Measurements from ENCODE around the gene FASTKD3. TPM values are rescaled to one million over a fixed set of nuclear protein-coding genes. Genes with fewer than 3 reads are reported as not detected.

Gene FASTKD3
- total RNA-seq, 2 donors from 2014 or later = 5.7 to 7.6 TPM

DNA sequence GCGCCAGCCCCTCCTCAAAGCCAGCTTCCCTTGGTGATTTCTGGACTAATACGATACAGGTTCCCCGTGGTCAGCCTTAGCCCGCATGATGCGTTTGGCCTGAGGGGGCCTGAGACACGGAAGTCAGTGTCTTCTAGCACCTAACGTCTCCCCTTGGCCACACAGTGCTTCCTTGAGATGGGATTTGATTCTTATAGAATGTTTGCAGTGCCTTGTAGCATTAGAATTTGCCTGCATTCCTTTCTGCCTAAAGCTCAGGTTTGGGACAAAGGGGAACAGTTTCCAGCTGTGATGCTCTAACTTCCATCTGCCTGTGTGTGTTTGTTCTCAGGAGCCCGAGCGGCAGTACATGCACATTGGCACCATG lies 52.3 kb downstream of the FASTKD3 start:
- intact Hi-C loops (cut with DNase I) = loop anchor here in 1 of 2 donors (10.0 kb wide), 1 partner anchor 422 kb away; the partner anchor contains the start of gene ADCY2
- DNase-seq (ENCODE audit: low spot score) = no peak

- peak; percentile 94 for DNase-seq (ENCODE audit: low spot score)
- intact Hi-C loops (cut with DNase I) = loop anchor here in 1 of 2 donors (10.0 kb wide), 1 partner anchor 421 kb away; the partner anchor contains the start of gene ADCY2
These were observed 52.8 kb downstream of the FASTKD3 start for GRCh38 chr5:7815892-7816534.

- intact Hi-C loops (cut with DNase I) = loop anchor here in 1 of 2 donors (10.0 kb wide), 1 partner anchor 420 kb away; the partner anchor contains the start of gene ADCY2
These were observed 54.0 kb downstream of the FASTKD3 start for GRCh38 chr5:7814816-7815215.

GRCh38 chr5:7813576-7813975 lies 55.3 kb downstream of the FASTKD3 start:
- no peak for DNase-seq (ENCODE audit: low spot score)

More at GRCh38 chr5:7814816-7815215, 54.0 kb downstream of the FASTKD3 start:
- DNase-seq (ENCODE audit: low spot score) = no peak

GRCh38 chr5:7813007-7813406 lies 55.8 kb downstream of the FASTKD3 start:
- no peak for DNase-seq (ENCODE audit: low spot score)
- intact Hi-C loops (cut with DNase I) = loop anchor here in 1 of 2 donors (10.0 kb wide), 1 partner anchor 418 kb away; the partner anchor contains the start of gene ADCY2

More at GRCh38 chr5:7813576-7813975, 55.3 kb downstream of the FASTKD3 start:
- intact Hi-C loops (cut with DNase I) = loop anchor here in 1 of 2 donors (10.0 kb wide), 1 partner anchor 419 kb away; the partner anchor contains the start of gene ADCY2

DNA sequence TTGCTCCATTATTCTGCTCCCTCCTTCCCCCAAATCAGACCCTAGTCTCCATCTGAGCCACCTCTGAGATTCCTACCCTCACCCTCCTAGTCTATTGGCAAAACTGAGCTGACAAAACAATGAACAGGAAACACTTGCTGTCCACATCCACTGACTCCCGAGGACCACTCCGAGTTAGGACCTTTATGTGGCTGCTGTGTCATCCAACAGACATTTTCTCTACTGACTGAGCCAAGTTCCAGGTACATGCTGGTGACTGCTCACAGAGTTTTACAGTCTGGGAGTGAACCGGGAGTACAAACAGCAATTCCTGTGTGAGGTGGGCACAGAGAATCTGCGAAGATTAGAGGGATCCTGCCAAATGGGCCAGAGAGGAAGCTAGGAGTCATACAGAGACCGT lies 57.1 kb downstream of the FASTKD3 start:
- DNase-seq (ENCODE audit: low spot score) = no peak
- intact Hi-C loops (cut with DNase I) = loop anchor here in 1 of 2 donors (10.0 kb wide), 1 partner anchor 417 kb away; the partner anchor contains the start of gene ADCY2

Other genes starting within 250 kb of the FASTKD3 start
- under 1 TPM in 1 of 2 donors, not detected in 1; 0.14 TPM for gene CFAP90, start 17.9 kb downstream of the FASTKD3 start, total RNA-seq
- 10 to 100 TPM; 41.2 to 43.0 TPM for gene MTRR, start 117 bp upstream of the FASTKD3 start, total RNA-seq

Data from posterior vena cava (tissue), 2 donors.